Prostate gland (tissue), 2 donors: ENCODE results near the gene CHD1L. TPM values are rescaled to one million over a fixed set of nuclear protein-coding genes. Genes with fewer than 3 reads are reported as not detected.
"Not testable (repeated sequence)": the region's sequence is repeated elsewhere in the genome, so short reads cannot be mapped to it uniquely, and the experiment has no call there.

ENCODE experiments used
- DNase-seq: peaks from one replicate; pipeline ENCODE4 v3.0.0-alpha.2; 2019; ENCODE audit warnings: low spot score
- H3K27ac ChIP-seq, 2 donors: fragments of 200-600 bp; sonication (generic); 2 replicates each; pipeline ENCODE4 v1.5.1; 2017 to 2019
- H3K27me3 ChIP-seq: fragments of 200-600 bp; sonication (generic); replicated peaks from 2 replicates; pipeline ENCODE4 v1.5.1; 2019; ENCODE audit not compliant: insufficient read depth
- H3K36me3 ChIP-seq, 2 donors: fragments of 200-600 bp; sonication (generic); 1 replicate in 1 of 2; 2 replicates in 1 of 2; pipeline versions ENCODE4 v1.5.1 to v1.8.1; 2017 to 2019
- H3K4me1 ChIP-seq: fragments of 200-600 bp; sonication (generic); replicated peaks from 2 replicates; pipeline ENCODE4 v1.5.1; 2019
- H3K4me3 ChIP-seq, 2 donors: fragments of 200-600 bp; sonication (generic); 2 replicates each; pipeline ENCODE4 v1.5.1; 2017 to 2019
- H3K9me3 ChIP-seq: fragments of 200-600 bp; sonication (generic); 2 replicates; pipeline ENCODE4 v1.5.1; 2017
- POLR2A ChIP-seq: fragments of 450-650 bp; IDR thresholded peaks from one replicate; pipeline ENCODE4 v1.6.1; 2016; ENCODE audit warnings: antibody characterized with exemption, mild to moderate bottlenecking
- POLR2AphosphoS5 ChIP-seq: sonication (generic); formaldehyde crosslinking; IDR thresholded peaks from one replicate; pipeline ENCODE4 v1.6.1; 2017; ENCODE audit warnings: antibody characterized with exemption
- WGBS: methylation state at CpG from one replicate; pipeline ENCODE4 v1.1.5; 2018; 5-methylcytosine and 5-hydroxymethylcytosine counted together
- intact Hi-C: fragments of 100-400 bp; cut with DNase I; formaldehyde crosslinking; loops from one replicate; pipeline ENCODE4 v1.14.2; 2022
- total RNA-seq, 2 donors: library from RNA; depleted of rRNA; stranded (reverse); fragments of >200 nt; gene quantifications; one replicate each; pipeline ENCODE4 v1.1.0, GENCODE V29; 2016
- TF ChIP-seq, protein P1 (sequence below), 4 experiments: fragments of 200-600 bp in 2 of 4; fragments of 450-650 bp in 2 of 4; sonication (generic) in 2 of 4; IDR thresholded peaks; 1 replicate in 3 of 4; 2 replicates in 1 of 4; pipeline ENCODE4 v1.5.1; 2016 to 2019; ENCODE audit warnings: antibody characterized with exemption in 4 of 4, mild to moderate bottlenecking in 2 of 4, moderate library complexity in 2 of 4

The CHD1L gene
- 10 to 100 TPM; 21.4 to 22.0 TPM for total RNA-seq

GRCh38 chr1:147242449-147243227, at the start of gene CHD1L:
CHD1L (plus strand) TSS chr1:147242684; CDS start chr1:147242704, 20 bp downstream.
- WGBS, result 0% methylated on average over 53 of the region's 82 CpGs
- H3K27me3 ChIP-seq, result no peaks in the 10 kb centered on the region
- intact Hi-C loops, result loop anchor here (1.0 kb wide), 1 partner anchor 70 kb away; the partner anchor contains the start of gene PRKAB2
- H3K4me1 ChIP-seq, result peaks cover 4% of the 10 kb centered on the region
- H3K4me3 ChIP-seq, result peak within 1 kb of the TSS; percentile 82 to 83
- H3K27ac ChIP-seq, result peak within 1 kb of the TSS; percentile 88
- no peaks in the 10 kb centered on the region for H3K36me3 ChIP-seq
- DNase-seq, result peak; percentile 96
- TF ChIP-seq, protein P1, sequence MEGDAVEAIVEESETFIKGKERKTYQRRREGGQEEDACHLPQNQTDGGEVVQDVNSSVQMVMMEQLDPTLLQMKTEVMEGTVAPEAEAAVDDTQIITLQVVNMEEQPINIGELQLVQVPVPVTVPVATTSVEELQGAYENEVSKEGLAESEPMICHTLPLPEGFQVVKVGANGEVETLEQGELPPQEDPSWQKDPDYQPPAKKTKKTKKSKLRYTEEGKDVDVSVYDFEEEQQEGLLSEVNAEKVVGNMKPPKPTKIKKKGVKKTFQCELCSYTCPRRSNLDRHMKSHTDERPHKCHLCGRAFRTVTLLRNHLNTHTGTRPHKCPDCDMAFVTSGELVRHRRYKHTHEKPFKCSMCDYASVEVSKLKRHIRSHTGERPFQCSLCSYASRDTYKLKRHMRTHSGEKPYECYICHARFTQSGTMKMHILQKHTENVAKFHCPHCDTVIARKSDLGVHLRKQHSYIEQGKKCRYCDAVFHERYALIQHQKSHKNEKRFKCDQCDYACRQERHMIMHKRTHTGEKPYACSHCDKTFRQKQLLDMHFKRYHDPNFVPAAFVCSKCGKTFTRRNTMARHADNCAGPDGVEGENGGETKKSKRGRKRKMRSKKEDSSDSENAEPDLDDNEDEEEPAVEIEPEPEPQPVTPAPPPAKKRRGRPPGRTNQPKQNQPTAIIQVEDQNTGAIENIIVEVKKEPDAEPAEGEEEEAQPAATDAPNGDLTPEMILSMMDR (IDR thresholded peaks at IDR 0.05), result peak; percentile 86 to 99 (median 94)
- TF ChIP-seq POLR2A, result peak; percentile 36
- peak; percentile 84 for TF ChIP-seq POLR2AphosphoS5
- H3K9me3 ChIP-seq, result no peaks in the 10 kb centered on the region

- H3K9me3 ChIP-seq, intact Hi-C loops, H3K27ac ChIP-seq, H3K36me3 ChIP-seq, H3K4me1 ChIP-seq, DNase-seq, H3K27me3 ChIP-seq, H3K4me3 ChIP-seq: not testable (repeated sequence)
- WGBS, result 93% methylated on average over 3 of the region's 3 CpGs
These were observed 45.2 kb upstream of the CHD1L start for GRCh38 chr1:147197324-147197723.

DNA sequence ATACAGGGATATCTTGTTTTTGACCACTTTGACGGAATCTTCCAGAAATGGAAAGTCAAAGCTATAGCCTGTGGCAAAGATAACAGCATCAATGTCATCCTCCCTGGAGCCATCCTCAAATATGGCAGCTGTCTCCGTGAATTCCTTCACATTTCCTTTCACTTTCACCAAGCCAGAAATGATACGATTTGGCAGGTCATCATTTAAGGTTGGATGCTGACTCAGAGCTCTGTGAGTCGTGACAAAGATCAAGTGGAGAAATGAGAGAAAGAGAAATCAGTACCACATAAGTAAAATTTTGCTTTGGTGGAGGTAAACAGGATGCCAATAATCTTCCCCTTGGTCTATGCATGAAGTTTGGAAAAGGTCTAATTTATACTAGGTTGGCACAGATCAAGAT, 41.2 kb upstream of the CHD1L start:
- no peaks in the 10 kb centered on the region for H3K4me1 ChIP-seq
- H3K27me3 ChIP-seq, result no peaks in the 10 kb centered on the region
- WGBS, result 93% methylated on average over 4 of the region's 4 CpGs
- intact Hi-C loops, result no loop called here
- DNase-seq, result no peak
- no peak overlapping the region for H3K27ac ChIP-seq
- no peaks in the 10 kb centered on the region for H3K9me3 ChIP-seq
- H3K36me3 ChIP-seq, result no peaks in the 10 kb centered on the region
- TF ChIP-seq POLR2AphosphoS5, result no peak
- no peak for TF ChIP-seq POLR2A
- TF ChIP-seq, protein P1 (IDR thresholded peaks at IDR 0.05), result no peak
- no peak overlapping the region for H3K4me3 ChIP-seq

GRCh38 chr1:147201786-147202185, 40.7 kb upstream of the CHD1L start:
- H3K36me3 ChIP-seq, result no peaks in the 10 kb centered on the region
- H3K27ac ChIP-seq, result no peak overlapping the region
- intact Hi-C loops, result no loop called here
- DNase-seq, result no peak
- no peaks in the 10 kb centered on the region for H3K27me3 ChIP-seq
- TF ChIP-seq POLR2AphosphoS5, result no peak
- TF ChIP-seq, protein P1 (IDR thresholded peaks at IDR 0.05), result no peak
- 98% methylated on average over 1 of the region's 1 CpG for WGBS
- no peaks in the 10 kb centered on the region for H3K9me3 ChIP-seq
- no peak overlapping the region for H3K4me3 ChIP-seq
- no peaks in the 10 kb centered on the region for H3K4me1 ChIP-seq

GRCh38 chr1:147202576-147202975, 39.9 kb upstream of the CHD1L start:
- H3K27me3 ChIP-seq, result no peaks in the 10 kb centered on the region
- H3K4me3 ChIP-seq, result no peak overlapping the region
- H3K4me1 ChIP-seq, result no peaks in the 10 kb centered on the region
- H3K36me3 ChIP-seq, result no peaks in the 10 kb centered on the region
- TF ChIP-seq, protein P1 (IDR thresholded peaks at IDR 0.05), result no peak
- no peak for TF ChIP-seq POLR2A
- no peak for TF ChIP-seq POLR2AphosphoS5
- no peak for DNase-seq
- 78% methylated on average over 2 of the region's 2 CpGs for WGBS
- no peak overlapping the region for H3K27ac ChIP-seq
- intact Hi-C loops, result no loop called here
- H3K9me3 ChIP-seq, result no peaks in the 10 kb centered on the region
